HepG2 (cell line): ENCODE data around the gene C1QTNF1. TPM values are rescaled to one million over a fixed set of nuclear protein-coding genes. Genes with fewer than 3 reads are reported as not detected.
A peak's percentile ranks its signal among the peaks of the same experiment; 100 is the strongest.

Experiments
- ADNP ChIP-seq: sonication (generic); formaldehyde crosslinking; IDR thresholded peaks from 2 replicates; pipeline ENCODE4 v1.4.0; 2020; ENCODE audit warnings: missing genetic modification reagents
- DMAP1 ChIP-seq: IDR thresholded peaks from 2 replicates; pipeline ENCODE4 v1.6.1; 2016
- ELK4 ChIP-seq: sonication (generic); formaldehyde crosslinking; IDR thresholded peaks from 2 replicates; pipeline ENCODE4 v1.9.0; 2021; ENCODE audit warnings: missing genetic modification reagents, borderline replicate concordance
- FOSL1 ChIP-seq: sonication (generic); formaldehyde crosslinking; IDR thresholded peaks from 2 replicates; pipeline ENCODE4 v1.9.0; 2021; ENCODE audit warnings: missing genetic modification reagents, borderline replicate concordance
- HMGXB4 ChIP-seq, 2 experiments: sonication (generic) in 1 of 2; formaldehyde crosslinking in 1 of 2; IDR thresholded peaks; 2 replicates each; pipeline versions ENCODE4 v1.4.0 to v1.6.1; 2018 to 2020; ENCODE audit warnings: missing genetic modification reagents in 2 of 2, borderline replicate concordance in 1 of 2, low read depth in 1 of 2, mild to moderate bottlenecking in 1 of 2, missing biosample characterization in 1 of 2
- KDM1A ChIP-seq: IDR thresholded peaks from 2 replicates; pipeline ENCODE4 v1.6.1; 2016; ENCODE audit warnings: missing compliant biosample characterization
- RORA ChIP-seq: sonication (generic); formaldehyde crosslinking; IDR thresholded peaks from 2 replicates; pipeline ENCODE4 v1.5.0; 2020; ENCODE audit warnings: mild to moderate bottlenecking, missing genetic modification reagents, moderate library complexity
- SAP130 ChIP-seq: IDR thresholded peaks from 2 replicates; pipeline ENCODE4 v1.6.1; 2016; ENCODE audit warnings: low read depth
- SPEN ChIP-seq: sonication (generic); formaldehyde crosslinking; IDR thresholded peaks from 2 replicates; pipeline ENCODE4 v1.5.1; 2020; ENCODE audit warnings: low read depth, mild to moderate bottlenecking, missing genetic modification reagents
- TBP ChIP-seq: sonication (generic); formaldehyde crosslinking; IDR thresholded peaks from 2 replicates; pipeline ENCODE4 v1.5.0; 2020; ENCODE audit warnings: missing genetic modification reagents
- THAP9 ChIP-seq: sonication (generic); formaldehyde crosslinking; IDR thresholded peaks from 2 replicates; pipeline ENCODE4; 2020; ENCODE audit warnings: missing genetic modification reagents, mild to moderate bottlenecking, borderline replicate concordance
- USF2 ChIP-seq, 2 experiments: sonication (generic) in 1 of 2; formaldehyde crosslinking in 1 of 2; IDR thresholded peaks; 2 replicates each; pipeline versions ENCODE4 v1.5.1 to v1.6.1; 2011 to 2020; ENCODE audit warnings: borderline replicate concordance in 1 of 2, low read depth in 1 of 2, low read length in 1 of 2, mild to moderate bottlenecking in 1 of 2, missing genetic modification reagents in 1 of 2, moderate library complexity in 1 of 2
- ZNF138 ChIP-seq: sonication (generic); formaldehyde crosslinking; IDR thresholded peaks from 2 replicates; pipeline ENCODE4 v1.5.0; 2020; ENCODE audit warnings: mild to moderate bottlenecking, low read depth, missing genetic modification reagents
- ZNF589 ChIP-seq: sonication (generic); formaldehyde crosslinking; conservative IDR thresholded peaks from 2 replicates; pipeline ENCODE4 v1.8.0; 2022; ENCODE audit warnings: mild to moderate bottlenecking, moderate library complexity, missing genetic modification reagents
- ZNF614 ChIP-seq: IDR thresholded peaks from 2 replicates; pipeline ENCODE4 v1.6.1; 2018; ENCODE audit warnings: missing biosample characterization, missing genetic modification reagents, inconsistent platforms, borderline replicate concordance
- ZNF777 ChIP-seq: sonication (generic); formaldehyde crosslinking; IDR thresholded peaks from 2 replicates; pipeline ENCODE4 v1.4.0; 2020; ENCODE audit warnings: missing genetic modification reagents
- ZNF782 ChIP-seq: sonication (generic); formaldehyde crosslinking; IDR thresholded peaks from 2 replicates; pipeline ENCODE4 v1.4.0; 2020; ENCODE audit warnings: missing genetic modification reagents, mild to moderate bottlenecking, borderline replicate concordance
- ZNF784 ChIP-seq: sonication (generic); formaldehyde crosslinking; IDR thresholded peaks from 2 replicates; pipeline ENCODE4 v1.5.1; 2020; ENCODE audit warnings: missing genetic modification reagents, mild to moderate bottlenecking, borderline replicate concordance
- ZNF878 ChIP-seq: sonication (generic); formaldehyde crosslinking; IDR thresholded peaks from 2 replicates; pipeline ENCODE4 v1.8.1; 2023; ENCODE audit warnings: mild to moderate bottlenecking, missing genetic modification reagents, moderate library complexity
- polyA plus RNA-seq, 8 experiments: library from polyadenylated mRNA; depleted of rRNA in 3 of 8; stranded (reverse) in 7 of 8; unstranded in 1 of 8; fragments of >200 nt; fragmentation: Illumina TruSeq in 4 of 8; extraction: Trizol in 4 of 8; gene quantifications; 2 replicates each; pipeline versions ENCODE4 v1.2.1 to v1.2.3, GENCODE V29; 2011 to 2016; ENCODE audit warnings: low read depth in 4 of 8, missing spikeins in 1 of 8, mixed read lengths in 1 of 8; ENCODE audit not compliant: insufficient read depth in 1 of 8
- total RNA-seq, 5 experiments: library from RNA; depleted of rRNA; stranded (reverse); fragments of >200 nt; fragmentation: Illumina TruSeq; extraction: Trizol; gene quantifications; 2 replicates each; pipeline ENCODE4 v1.2.3, GENCODE V29; 2016; ENCODE audit warnings: low read depth in 1 of 5

C1QTNF1 gene
- total and polyA plus RNA-seq, 2 of the 13 experiments (the other 11 are each of a cell fraction or from before 2014, with no cell fraction given): 0.18 to 0.86 TPM

GRCh38 chr17:79027274-79027924, 3.4 kb downstream of the C1QTNF1 start (continued):
- no peak for TF ChIP-seq ELK4 (CRISPR knock-in tag)
- no peak for TF ChIP-seq ZNF878 (CRISPR knock-in tag)
- TF ChIP-seq DMAP1 (CRISPR knock-in tag): peak; percentile 84
- TF ChIP-seq ZNF777: no peak
- TF ChIP-seq ZNF784 (CRISPR knock-in tag): no peak; the same call in 1 of the 2 replicates
- TF ChIP-seq USF2 (IDR thresholded peaks at IDR 0.05; ENCODE audit: low read depth, low read length): 0 out of 2 replicates have a peak, but pooled peaks have one; percentile 18
- no peak for TF ChIP-seq USF2 (CRISPR knock-in tag; IDR thresholded peaks at IDR 0.05; ENCODE audit: borderline replicate concordance)
- no peak; the same call in 1 of the 2 replicates for TF ChIP-seq KDM1A (CRISPR knock-in tag)
- TF ChIP-seq ZNF138 (CRISPR knock-in tag): 0 out of 2 replicates have a peak, but pooled peaks have one; percentile 65
- 0 out of 2 replicates have a peak, but pooled peaks have one; percentile 31 for TF ChIP-seq ZNF782 (CRISPR knock-in tag)
- peak; percentile 88 for TF ChIP-seq SAP130
- TF ChIP-seq FOSL1 (CRISPR knock-in tag): no peak
- peak; percentile 93 for TF ChIP-seq ZNF589 (CRISPR knock-in tag)
- no peak for TF ChIP-seq TBP
- no peak for TF ChIP-seq SPEN (CRISPR knock-in tag)
- TF ChIP-seq HMGXB4 (CRISPR knock-in tag; IDR thresholded peaks at IDR 0.05; ENCODE audit: borderline replicate concordance in 1 of 2, low read depth in 1 of 2): peak in 1 of 2 experiments; percentile 53; a peak in 2 of 4 replicates
- peak; percentile 24; the same call in 1 of the 2 replicates for TF ChIP-seq THAP9 (CRISPR knock-in tag)
- TF ChIP-seq ADNP (CRISPR knock-in tag): no peak
- TF ChIP-seq RORA: no peak
- TF ChIP-seq ZNF614 (CRISPR knock-in tag): peak; percentile 74; the same call in 1 of the 2 replicates
